Renal cortical epithelial cell (primary cell): ENCODE data around the gene ZNF624. TPM values are rescaled to one million over a fixed set of nuclear protein-coding genes. Genes with fewer than 3 reads are reported as not detected.
"Not testable (repeated sequence)": the region's sequence is repeated elsewhere in the genome, so short reads cannot be mapped to it uniquely, and the experiment has no call there.

Source experiments
- DNase-seq: peaks from one replicate; pipeline ENCODE4 v3.0.0-alpha.2; 2011; ENCODE audit warnings: low read depth
- total RNA-seq: library from RNA; depleted of rRNA; stranded (reverse); fragments of >200 nt; gene quantifications from 2 replicates; pipeline ENCODE4 v1.2.3, GENCODE V29; 2014

ZNF624 gene
- total RNA-seq, result 4.9 and 7.1 TPM in 2 replicates

DNA sequence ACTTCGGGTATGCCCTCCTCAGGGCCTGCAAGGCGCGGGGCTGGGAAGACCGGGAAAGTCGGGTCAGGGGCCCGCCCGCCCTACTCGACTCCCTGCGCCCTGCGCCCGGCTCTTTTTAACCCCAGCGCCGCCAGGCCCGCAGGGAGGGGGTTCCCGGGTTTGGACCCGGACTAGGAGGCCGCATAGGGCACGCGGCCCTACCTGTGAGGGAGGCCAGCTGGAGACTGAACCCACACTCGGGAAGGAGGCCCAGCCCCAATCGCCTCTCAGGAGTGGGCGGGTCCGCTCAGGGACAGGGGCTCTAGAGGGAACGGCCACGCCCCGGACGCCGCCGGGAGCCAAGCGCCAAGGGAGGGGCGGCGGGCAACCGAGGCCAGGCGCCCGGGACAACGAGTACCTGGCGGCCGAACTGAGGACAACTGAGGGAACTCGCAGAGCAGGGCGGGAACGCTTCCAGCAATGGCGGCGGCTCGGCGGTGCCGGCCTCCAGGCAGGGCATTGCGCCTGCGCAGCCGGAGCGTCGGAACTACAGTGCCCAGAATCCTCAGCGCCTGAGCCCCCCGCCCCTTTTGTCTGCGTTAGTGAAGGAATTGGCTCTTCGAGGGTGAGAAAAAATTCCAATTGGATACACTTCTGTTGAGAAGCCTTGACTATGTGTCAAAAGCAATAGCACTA is at the start of gene ZNF624:
Gene ZNF624, minus strand, starts transcription at position 484 of the 675 bp plus-strand sequence.
- peak; percentile 87 for DNase-seq

DNA sequence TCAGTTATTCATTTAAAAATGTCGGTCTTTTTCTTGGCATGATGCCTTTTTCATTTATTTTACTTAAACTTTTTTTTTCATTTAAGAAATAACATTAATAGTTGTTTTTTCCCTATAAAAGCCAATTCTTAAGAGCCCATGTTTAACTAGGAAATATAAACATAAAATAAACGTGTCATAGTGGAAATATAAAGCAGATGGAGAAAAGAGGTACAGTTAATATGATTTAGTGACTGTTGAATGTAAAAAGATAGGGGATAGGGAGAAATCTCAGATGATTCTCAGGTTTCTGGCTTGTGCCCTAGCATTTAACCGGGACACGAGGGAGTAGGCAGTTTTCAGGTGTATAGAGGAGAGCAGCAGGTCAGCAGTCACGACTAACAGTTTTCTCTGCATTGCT is 44.0 kb upstream of the ZNF624 start:
- not testable (repeated sequence) for DNase-seq

DNA sequence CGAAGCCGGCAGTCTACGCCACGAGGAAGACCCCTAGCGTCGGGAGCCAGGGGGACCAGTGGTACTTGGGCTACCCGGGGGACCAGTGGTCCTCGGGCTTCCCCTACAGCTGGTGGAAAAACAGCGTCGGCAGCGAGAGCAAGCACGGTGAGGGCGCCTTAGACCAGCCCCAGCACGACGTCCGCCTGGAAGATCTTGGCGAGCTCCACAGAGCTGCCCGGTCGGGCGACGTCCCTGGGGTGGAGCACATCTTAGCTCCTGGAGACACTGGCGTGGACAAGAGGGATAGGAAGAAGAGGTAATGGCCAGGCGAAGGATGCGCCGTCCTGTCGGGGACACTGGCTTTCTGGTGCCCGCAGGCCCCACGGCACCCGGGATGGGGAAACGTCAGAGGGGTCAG is 36.8 kb upstream of the ZNF624 start:
- not testable (repeated sequence) for DNase-seq

DNA sequence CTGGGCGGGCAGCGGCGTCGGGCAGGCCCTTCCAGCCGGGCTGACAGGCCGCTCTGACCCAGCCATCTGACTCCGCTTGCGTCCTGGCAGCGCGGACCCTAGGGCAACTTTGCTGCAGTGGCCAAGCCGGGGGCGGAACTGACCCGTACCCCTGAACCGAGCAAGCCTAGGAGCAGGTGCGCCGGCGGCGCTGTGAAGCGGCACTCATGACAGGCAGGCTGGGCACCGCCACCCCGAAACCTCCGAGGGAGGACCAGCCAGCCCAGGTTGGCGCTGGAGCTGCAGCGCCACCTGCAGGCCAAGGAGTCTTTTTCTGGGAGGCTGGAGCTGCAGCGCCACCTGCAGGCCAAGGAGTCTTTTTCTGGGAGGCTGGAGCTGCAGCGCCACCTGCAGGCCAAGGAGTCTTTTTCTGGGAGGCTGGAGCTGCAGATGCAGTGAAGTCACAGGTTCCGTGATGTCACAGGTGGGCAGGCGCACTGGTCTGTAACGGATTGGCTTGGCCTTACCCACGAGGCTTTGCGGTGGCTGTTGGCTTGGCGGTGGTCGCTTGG is 36.2 kb upstream of the ZNF624 start, which contains the start of gene CCDC144A:
Gene CCDC144A, plus strand, starts transcription at position 511 of the 551 bp plus-strand sequence. CDS start 160 bp downstream, outside the sequence.
- not testable (repeated sequence) for DNase-seq

DNA sequence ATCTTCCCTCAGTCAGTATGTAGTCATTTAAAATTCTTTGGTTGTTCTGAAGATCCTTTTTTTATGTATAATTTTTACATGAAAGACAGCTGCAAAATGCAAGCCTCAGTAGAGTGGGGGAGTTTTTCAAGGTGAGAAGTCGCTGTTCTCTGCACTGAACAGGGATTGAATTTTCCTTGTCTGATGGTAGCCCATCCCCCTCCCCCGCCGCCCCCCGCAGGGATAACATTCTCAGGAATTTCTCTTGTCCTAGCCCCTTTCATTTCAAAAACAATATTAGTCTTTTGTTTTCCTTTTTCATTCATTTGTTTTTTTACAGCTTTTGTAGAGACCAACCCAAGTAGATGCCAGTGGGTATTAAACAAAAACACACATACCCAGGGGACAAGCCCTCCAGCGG is 33.5 kb upstream of the ZNF624 start:
- not testable (repeated sequence) for DNase-seq

DNA sequence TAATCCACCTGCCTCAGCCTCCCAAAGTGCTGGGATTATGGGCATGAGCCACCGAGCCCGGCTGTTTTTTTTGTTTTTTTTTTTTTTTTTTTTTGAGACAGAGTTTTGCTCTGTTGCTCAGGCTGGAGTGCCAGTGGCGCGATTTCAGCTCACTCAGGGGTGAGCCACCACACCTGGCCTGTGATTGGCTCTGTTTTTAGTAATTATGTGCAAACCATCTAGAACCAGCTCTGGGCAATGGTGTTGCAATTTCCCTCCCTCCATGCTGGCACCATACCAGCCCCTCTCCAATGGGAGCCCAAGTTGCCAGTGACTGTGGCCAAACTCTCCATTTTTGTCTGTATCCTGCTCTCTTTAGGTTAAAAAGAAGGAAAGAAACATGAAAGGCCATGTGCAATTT is 32.4 kb upstream of the ZNF624 start:
- DNase-seq, result peak; percentile 14

DNA sequence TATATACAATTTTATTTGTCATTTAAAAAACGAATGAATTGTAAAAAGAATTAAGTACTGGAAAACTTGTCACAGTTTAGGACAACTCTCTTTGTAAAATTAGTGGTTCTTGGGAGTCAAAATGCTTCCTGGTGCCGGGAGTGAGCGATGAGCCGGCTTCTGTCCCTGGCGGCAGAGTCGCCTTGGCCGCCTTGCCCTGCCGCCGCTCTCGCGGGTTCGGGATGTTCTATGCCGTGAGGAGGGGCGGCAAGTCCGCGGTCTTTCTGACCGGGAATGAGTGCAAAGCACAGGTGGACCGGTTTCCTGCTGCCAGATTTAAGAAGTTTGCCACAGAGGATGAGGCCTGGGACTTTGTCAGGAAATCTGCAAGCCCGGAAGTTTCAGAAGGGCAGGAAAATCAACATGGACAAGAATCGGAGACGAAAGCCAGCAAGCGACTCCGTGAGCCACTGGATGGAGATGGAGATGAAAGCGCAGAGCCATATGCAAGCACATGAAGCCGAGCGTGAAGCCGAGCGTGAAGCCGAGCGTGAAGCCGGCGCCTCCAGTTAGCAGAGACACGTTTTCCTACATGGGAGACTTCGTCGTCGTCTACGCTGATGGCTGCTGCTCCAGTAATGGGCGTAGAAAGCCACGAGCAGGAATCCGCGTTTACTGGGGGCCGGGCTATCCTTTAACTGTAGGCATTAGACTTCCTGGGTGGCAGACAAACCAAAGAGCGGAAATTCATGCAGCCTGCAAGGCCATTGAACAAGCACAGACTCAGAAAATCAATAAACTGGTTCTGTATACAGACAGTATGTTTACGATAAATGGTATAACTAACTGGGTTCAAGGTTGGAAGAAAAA is 29.9 kb upstream of the ZNF624 start:
- DNase-seq, result not testable (repeated sequence)

DNA sequence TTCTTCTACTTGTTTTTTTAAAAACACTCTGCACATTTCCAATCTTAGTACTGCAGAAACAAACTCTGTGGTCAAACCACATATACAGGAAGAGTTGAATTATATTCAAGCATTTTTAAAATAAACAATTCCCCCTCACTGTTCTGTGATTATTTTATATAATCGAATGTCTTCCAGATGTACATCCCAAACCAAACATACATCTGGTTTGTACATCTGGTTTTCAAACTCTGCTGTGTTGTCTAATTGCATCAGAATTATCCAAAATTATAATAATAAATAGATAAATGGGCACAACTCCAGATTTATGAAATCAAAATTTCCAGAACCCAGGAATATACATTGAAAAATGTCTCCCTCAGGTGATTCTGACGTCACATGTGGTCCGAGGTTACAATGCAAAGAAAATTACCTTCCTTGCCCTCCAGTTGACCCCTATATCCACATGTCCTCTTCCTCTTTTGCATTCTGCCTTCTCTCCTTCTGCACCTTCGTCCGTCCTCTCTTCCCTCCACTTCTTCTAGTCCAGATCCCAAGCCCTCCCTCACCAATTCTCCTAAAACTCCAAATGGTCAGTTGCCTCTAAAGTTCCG is 23.1 kb upstream of the ZNF624 start:
- no peak for DNase-seq

DNA sequence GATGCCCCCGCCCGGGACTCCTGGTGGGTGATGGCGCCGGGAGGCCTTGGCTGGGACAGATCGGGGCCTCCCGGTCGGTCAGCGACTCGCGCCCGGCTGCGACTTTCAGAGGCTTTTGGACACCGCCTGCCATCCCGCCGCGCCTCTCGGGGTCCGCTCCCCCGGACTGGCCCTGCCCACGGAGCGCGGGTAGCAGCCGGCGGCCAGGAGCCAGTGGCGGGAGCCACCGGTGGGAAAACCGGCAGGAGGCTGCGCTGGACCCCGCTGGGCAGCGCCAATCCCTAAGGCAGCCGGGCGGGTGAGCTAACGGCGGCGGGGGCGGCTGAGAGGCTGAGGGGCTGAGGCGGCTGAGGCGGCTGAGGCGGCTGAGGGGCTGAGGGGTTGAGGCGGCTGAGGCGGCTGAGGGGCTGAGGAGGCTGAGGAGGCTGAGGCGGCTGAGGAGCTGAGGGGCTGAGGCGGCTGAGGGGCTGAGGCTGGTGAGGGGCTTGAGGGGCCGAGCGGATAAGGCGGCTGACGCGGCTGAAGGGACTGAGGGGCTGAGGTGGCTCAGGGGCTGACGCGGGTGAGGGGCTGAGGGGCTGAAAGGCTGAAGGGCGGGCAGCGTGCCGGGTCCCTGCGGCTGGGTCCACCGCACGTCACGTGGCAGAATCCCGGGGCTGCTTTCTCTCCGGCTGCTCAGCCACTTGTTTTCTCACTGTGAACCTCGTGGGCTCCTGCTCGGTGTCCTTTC is 13.4 kb upstream of the ZNF624 start:
- not testable (repeated sequence) for DNase-seq

DNA sequence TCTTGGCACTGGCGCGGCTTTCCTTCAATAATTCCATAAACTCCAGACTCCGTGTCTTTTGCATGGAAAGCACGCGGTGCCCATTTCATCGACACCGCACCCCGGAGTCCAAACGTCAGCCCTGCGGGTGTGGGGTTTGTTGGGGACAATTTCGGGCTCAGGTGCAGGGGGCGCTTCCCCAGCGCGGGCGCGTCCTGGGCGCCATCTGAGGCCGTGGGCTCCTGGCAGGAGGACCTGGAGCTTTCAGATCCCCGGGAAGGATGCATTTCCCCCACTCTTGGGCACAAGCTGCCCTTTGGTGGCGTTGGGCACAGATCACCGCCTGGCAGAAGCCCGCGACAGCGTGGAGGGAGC is 12.9 kb upstream of the ZNF624 start:
- DNase-seq, result not testable (repeated sequence)

DNA sequence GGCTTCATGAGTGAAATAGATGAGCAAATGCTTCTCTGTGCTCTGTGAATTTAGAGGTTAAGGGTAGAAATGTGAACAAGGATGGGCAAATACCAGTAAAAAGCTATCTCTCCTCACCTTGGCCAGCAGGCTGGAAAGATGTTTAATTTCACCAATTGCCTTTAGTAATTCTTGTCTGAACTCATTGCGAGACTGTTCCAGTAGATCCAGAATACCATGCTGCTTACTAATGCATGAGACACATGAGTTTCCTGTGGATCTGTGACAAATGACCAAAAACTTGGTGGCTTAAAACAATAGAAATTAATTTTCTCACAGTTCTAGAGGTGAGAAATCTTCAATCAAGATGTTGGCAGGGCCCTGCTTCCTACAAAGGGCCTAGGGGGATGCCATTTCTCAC is 9.3 kb upstream of the ZNF624 start:
- DNase-seq, result peak; percentile 4

DNA sequence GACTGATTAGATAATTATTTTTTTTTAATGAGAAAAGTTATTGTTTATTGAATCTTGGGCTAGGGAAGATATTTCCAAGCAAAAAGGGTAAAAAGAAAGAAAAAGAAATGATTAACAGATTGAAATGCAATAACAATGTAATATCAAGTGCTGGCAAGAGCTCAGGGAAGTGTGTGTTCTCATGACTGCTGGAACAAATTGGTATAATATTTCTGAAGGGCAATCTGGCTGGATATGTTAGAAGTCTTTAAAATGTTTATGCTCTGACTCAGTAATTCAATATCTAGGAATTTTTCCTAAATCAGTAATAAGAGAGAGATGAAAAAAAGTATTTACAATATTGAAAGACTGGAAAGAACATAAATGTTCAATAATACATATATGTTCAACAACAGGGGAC is 7.6 kb upstream of the ZNF624 start:
- DNase-seq, result no peak

DNA sequence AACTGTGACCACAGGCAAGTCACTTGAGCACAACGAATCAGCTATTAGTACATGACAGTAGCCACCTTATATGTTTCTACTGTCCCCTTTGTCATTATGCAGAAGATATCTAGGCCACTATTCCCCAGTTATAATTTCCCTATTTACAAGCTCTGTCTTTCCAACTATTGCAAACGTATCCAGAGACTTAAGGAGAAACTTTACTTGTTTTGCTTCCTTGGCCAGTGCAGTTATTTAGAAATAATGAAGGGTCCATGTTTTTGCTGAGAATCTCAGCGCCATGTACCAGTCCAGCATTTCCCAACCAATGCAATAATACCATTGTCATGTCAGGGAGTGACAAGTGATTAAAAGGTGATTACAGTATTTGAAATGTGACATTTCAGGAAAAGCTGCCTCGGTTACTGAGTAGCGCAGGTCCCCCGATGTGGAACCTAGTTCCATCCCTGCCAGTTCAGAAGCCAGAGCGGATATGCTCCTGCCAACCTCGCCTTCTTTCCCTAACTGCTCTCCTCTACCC is 743 bp downstream of the ZNF624 start:
- peak; percentile 23 for DNase-seq

DNA sequence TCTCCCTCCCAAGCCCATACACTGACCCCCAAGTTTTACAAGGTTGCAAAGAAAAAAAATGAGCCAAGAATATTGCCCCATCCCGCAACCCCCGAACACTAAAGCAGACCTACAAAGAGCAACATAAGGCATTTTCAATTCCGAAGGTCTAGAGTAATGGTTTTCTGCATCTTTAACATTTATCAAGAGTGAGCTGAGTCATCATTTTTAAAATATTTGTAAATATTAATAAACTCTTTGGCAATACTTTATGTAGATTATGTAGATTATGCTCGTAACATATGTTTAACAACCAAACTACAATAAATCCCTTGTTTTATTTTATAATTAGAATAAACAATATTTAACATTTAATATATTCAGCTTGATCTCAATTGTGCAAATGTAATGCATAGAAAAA is 1.4 kb downstream of the ZNF624 start:
- DNase-seq, result no peak

DNA sequence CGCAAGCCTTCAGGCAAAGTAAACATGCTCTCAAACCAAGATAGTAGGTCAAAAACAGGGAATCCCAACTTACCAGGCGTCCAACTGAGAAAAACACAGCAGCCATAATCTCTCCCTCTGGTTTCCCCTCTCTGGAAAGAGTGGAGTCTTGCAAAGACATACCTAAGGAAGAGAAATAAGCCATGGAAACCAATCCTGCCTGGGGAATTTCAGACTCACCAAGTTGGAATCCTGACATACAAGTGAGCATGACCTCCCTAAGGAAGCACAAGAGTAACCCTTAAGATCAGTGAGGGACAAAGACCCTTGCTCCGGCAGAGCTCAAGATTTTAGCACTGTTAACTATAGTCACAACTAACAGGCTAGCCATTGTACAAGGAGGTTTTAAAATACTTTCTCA is 4.1 kb downstream of the ZNF624 start:
- DNase-seq, result no peak

DNA sequence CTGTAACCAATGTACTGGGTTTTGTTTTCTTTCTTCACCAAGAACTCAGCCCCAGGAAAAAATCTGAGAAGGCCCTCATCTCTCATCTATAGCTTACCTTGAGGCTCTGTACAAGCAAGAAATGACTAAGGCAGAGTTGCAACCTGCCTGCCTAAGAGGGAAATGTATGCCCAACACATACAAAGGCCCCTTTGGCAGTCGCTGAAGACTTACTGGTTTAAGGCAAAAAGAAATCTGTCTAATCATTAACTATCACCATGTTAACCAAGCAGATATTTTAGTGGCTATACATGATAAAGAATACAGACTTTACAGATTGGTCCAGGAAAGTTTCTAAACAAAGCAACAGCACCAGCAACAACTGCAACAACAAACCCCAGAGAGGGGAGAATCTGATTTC is 14.2 kb downstream of the ZNF624 start:
- DNase-seq, result peak; percentile 12

DNA sequence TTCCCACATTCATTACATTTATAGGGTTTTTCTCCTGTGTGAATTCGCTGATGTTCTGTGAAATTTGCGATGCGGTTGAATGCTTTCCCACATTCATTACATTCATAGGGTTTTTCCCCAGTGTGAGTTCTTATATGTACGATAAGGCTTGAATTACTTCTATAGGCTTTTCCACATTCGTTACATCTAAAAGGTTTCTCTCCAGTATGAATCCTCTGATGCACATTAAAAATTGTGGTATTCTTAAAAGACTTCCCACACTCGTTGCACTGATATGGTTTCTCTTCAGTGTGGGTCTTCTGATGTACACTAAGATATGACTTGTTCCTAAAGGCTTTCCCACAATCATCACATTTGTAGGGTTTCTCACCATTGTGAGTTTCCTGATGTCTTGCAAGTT is 30.4 kb downstream of the ZNF624 start:
- no peak for DNase-seq

DNA sequence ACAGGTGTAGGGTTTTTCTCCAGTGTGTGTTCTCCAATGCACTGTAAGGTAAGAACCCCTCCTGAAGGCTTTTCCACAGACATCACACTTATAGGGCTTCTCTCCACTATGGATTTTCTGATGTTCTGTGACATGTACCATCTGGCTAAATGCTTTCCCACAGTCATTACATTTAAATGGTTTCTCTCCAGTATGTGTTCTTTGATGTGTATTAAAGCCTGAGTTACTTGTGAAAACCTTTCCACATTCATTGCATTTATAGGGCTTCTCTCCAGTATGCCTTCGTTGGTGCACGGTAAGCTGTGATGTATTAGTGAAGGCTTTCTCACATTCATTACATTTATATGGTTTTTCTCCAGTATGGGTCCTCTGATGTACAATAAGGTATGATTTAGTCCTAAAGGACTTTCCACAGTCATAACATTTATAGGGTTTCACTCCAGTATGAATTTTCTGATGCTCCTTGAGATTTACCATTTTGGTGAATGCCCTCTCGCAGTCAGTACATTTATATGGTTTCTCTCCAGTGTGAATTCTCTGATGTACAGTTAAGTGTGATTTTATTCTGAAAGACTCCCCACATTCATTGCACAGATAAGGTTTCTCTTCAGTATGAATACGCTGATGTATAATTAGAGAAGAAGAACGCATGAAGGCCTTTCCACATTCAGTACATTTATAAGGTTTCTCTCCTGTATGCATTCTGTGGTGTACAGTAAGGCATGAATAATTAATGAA is 30.9 kb downstream of the ZNF624 start:
- no peak for DNase-seq

DNA sequence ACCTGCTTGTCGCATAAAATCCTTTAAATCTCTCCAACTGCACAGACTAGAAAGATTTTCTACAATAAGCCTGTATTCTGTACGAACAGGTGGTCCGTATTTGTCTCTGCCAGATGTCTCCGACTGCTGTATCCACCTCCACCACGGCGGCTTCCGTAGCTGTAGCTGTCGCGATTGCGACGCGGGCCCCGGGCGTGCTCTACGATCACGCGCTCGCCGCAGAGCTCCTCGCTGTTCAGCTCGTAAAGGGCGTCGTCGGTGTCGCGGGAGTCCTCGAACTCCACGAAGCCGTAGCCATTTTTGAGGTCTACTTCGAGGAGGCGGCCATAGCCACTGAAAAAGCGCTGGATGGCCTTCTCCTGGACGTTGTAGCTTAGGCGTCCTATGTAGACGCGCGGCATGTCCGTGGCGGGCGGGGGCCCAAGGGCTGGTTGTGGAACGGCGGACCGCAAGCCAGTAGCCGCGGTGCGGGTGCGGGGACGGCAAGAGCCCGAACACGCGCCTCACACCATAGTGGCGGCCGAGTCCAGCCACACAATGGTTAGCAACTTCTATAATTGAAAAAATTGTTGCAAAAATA is 36.1 kb downstream of the ZNF624 start:
- DNase-seq, result no peak

DNA sequence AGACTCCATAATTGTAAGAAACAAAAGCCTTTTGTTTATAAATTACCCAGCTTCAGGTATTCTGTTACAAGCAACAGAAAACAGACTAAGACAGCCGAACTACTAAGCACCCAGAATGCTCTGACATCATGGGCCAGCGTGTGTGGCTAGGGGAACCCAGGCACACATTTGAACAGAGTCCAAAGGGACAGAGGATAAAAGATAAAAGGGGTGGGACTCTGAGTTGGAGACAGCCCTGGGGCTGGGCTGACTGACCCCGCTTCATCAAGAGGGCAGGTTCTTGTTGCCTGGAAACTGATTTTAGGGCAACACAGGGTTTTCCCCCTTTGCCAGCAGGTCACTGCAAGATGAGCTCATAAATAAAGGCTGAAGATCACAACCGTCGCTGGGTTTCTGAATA is 54.1 kb downstream of the ZNF624 start:
- DNase-seq, result no peak
